ENCODE measurements around the gene FER. TPM values are rescaled to one million over a fixed set of nuclear protein-coding genes. Genes with fewer than 3 reads are reported as not detected.

The FER gene
- polyA plus RNA-seq, 1 donor: 18.5 TPM

DNA sequence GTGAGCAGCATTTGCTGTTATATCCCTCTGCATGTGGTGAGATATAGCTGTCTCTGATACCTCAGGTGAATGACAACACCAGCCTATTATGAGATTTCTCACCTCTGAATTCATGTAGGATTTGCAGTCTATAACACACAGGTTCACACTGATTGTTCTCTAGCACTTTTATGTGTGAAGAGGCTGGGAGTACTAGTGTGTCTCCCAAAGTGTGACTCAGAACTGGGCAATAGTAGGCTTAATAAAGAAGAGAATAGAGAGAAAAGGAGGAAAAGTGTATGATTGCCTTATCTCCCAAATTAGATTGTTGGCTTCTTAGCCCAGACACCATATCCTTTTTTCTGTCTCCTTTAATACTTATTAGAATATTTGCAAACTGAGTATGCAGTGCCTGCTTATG is 430.1 kb downstream of the FER start:
- DNase-seq: no peak

DNA sequence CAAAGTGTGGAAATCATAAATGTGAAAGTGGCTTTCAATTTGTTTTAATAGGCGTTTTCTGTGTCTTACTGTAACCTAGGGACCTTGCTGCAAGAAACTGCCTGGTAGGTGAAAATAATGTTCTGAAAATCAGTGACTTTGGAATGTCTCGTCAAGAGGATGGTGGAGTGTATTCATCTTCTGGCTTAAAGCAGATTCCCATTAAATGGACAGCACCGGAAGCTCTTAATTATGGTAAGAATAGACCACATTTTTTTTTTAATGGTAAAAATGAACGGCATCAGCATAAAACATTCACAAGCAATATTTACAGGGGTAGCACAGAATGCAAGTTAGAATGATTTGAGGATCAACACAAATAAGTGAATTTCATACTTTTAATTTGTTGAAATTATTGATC is 433.0 kb downstream of the FER start:
- no peak for DNase-seq

GRCh38 chr5:109186759-109187158 is 439.1 kb downstream of the FER start:
- DNase-seq: no peak

- no peak for DNase-seq
Measured at GRCh38 chr5:109191153-109191558, 443.5 kb downstream of the FER start.

- no peak for DNase-seq
Measured at GRCh38 chr5:109192027-109192426, 444.3 kb downstream of the FER start.

GRCh38 chr5:109192555-109193281 is 445.0 kb downstream of the FER start:
- DNase-seq: no peak

- DNase-seq: no peak
Measured at GRCh38 chr5:109195667-109196066, 448.0 kb downstream of the FER start.

DNA sequence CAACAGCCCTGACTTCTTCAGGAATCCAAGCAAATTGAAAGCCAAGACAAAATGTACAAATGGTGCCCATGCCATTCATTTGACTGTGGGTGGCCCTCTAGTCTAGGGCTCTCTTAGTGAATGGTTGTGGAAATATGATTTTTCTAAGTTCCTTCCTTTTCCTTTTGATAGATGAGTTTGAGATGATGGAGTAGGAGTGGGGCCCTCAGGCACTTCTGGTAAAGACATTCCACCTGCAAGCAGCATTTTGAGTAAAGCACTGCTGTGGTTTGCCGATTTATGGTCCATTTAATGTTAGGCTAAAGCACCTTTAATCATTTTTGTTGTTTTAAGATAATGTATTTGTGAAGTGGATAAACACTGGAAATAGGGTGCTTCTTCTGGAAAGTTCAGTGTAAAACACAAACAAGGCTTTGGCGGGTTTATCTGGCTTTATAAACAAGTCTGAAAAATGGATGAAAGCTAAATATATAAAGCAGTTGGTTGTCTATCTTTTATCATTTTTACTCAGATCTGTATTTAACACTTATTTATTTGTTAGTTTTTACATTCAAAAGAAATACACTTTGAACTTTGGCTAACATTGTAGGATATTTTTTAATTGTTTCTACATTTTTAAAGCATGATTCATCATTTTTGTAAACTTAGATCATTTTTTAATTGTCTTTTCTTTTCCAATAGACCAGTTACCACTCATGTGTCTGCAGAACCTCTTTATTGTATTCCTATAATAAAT is 448.6 kb downstream of the FER start:
- no peak for DNase-seq

- DNase-seq: no peak
Measured at GRCh38 chr5:109196823-109197160, 449.1 kb downstream of the FER start.

- no peak for DNase-seq
Measured at GRCh38 chr5:109199289-109199688, 451.6 kb downstream of the FER start.

- no peak for DNase-seq
Measured at GRCh38 chr5:109199799-109200620, 452.3 kb downstream of the FER start.

DNA sequence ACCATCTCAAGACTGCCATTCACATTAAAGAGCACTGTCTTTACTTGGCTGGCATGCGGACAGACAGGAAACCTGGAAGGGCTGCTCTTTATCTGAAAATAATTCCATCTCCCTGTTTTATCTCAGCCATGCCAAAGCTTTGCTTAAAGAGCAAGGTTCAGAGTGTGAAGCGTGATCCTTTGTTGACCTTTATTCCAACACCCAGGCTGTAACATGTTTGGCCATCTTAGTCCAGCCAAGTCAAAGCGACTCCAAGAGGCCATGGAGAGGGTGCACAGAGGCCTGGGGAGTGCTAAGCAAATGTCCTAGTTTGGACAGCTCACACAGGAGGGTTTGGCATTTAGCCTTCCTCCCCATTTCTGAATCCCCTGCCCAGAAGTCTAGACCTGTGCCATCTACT is 467.3 kb downstream of the FER start:
- DNase-seq: no peak

DNA sequence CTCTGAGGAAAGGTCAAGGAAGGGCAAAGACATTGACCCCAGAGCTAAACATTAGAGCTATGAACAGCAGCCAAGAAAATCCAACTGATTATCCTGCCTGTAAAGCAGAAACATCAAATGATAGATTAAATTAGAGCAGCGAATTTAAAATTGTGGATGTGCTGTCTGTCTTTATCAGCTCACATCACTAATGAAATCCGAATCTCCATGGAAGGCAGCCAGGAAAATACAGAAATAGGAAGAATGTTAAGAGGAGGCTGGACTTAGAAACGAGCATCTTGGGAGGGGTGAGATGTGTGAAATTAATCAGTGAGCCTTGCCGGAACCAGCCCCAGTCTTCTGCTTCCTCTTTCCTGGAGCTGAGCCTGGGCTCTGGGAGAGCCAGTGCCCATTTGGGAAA is 471.1 kb downstream of the FER start:
- DNase-seq: no peak

DNA sequence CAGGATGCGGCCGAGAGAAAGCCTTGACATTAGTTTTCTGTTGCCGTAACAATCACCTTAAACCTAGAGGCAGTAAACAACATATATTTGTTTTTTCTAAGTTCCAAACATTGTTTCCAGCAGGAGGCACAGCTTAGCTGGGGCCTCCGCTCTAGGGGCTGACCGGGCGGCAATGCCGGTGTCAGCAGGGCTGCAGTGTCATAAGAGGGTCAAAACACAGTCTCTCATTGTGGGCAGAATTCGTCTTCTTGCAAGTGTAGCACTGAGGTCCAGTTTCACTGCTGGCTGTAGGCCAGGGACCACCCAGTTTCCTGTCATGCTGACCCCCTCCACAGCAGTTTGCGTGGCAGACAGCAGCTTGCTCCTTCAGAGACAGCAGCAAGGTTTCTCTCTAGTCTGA is 475.8 kb downstream of the FER start:
- DNase-seq: peak; percentile 61

DNA sequence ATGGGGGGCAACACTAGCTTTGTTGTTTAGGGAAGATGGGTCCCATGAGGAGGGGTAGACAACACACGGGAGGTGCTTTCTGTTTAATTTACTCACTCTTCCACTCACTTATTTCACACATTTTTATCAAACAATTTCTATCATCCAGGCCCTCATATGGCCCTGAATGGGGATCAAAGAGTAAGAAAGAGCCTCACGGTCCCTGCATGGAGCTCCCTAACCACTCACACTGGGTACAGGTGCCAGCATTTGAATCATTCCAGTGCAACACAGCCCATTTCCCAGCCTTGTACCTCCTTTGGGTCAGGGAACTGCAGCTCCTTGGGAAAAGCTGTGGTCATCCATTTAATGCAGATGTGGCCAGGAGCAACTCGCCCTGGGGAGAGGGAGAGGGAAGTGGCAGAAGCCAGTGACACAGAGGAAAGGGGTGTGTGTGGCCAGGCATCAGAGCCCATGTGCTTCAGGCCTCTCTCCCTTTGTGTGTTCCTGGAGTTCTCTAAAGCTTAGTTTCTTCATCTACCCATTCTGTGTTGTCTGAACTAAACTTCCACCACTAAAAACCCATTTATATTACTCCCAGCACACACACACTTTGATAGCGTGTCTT is 476.7 kb downstream of the FER start:
- DNase-seq: no peak

DNA sequence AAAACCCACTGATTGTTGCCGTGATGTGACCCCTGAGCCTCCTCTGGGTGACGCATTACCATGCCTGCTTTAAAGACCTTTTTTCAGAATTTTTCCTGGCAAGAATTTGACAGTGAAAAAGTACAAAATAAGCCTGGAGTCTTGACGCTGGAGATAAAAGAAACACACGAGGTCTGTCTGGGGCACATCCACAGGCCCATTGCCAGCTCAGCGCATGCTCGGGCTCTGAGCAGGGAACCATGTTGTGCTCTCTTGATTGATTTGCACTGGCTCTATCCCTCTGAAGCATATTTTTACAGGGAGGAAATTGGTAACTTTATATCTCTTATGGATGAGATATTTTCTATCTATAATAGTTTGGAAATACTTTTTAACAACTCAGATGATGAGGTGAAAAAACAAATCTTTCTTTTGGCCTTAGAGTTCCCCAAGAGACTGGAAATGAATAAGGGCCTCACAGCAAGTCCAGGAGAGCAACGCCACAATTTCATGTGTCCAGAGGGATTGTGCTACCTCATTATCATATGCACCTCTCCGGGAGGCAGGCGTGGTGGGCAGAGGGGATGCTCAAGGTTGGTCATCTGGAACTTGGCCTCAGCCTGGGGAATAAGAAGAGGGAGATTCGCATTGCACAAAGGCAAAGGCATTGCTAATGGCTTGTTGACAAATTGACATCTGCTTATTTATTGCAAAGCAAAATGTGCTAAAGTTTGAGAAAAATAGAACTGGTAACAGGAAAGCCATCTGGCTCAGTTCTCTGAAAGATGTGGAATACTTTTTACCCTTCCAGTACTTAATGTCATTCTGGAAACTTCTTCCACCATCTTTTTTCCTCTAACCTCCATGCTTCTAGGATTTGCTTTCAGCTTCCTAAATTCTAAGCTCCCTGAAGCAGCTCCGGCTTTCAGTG is 478.3 kb downstream of the FER start:
- DNase-seq: no peak

DNA sequence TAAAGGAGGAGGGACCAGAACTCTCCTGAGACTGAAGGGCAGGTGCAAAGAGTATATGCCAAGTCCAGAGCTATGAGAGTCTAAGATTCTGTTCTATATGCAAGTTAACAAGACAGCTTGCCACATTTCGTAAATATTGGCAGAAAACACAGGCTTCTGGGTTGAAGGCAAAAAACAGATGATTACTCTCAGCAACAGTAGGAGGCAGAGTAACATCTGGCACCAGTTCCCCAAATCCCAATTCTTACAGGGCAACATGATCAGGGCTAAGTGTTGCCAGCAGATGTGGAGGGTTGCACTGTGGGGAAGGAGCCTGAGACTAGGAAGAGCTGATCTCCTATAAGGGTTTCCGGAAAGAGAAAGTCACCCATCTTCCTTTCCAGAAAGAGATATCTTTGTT is 482.7 kb downstream of the FER start:
- DNase-seq: no peak

GRCh38 chr5:109231331-109231730 is 483.6 kb downstream of the FER start:
- DNase-seq: no peak

DNA sequence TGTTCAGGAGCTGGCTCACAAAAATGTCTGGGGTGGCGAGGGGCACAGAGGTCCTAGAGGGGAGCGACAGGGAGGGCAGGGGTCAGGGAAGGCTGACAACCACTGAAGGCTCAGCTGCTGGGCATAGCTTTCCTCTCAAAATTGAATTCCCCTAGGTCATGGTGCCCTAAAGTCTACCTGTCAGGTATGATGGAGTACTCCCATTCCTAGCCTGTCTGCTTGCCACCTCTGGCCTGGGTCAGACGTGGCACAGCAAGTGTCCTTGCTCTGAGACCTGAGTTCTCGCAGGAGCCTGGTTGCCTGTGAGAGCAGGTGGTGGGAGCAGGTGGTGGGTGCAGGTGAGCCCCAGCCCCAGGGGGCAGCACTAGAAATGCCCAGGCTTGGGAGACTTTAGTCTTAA is 486.7 kb downstream of the FER start:
- DNase-seq: no peak

DNA sequence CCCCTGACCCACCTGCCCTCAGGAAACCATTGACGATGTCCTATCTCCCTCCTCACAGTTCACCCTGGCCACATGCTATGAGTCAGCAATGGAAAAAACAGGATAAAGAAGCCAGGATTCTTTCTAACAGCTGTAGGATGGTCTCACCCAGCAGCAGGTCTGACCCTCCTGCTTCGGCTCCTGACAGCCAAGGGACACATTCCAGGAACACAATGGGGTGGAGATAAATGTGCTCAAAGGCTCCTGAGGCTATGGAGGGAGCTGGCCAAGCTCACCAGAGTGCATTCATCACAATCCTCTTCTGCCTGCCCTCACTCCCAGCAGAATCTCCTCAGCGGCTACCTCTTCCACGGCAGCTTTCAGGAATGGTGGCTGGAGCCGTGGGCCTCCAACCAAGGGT is 491.8 kb downstream of the FER start:
- DNase-seq: no peak

- DNase-seq: no peak
Measured at GRCh38 chr5:109242518-109242917, 494.8 kb downstream of the FER start.

GRCh38 chr5:109246395-109246794 is 498.7 kb downstream of the FER start:
- DNase-seq: no peak

Measured in left kidney (tissue), 2 donors.